Measurements from ENCODE around the gene PRDM12. TPM values are rescaled to one million over a fixed set of nuclear protein-coding genes. Genes with fewer than 3 reads are reported as not detected.

Gene PRDM12
- total and polyA plus RNA-seq, 12 donors = 0.01 TPM; not detected in 11

- no peak overlapping the region for H3K4me3 ChIP-seq
- H3K9me3 ChIP-seq = no peaks in the 10 kb centered on the region
- DNase-seq (no peak), ATAC-seq (no peak)
- H3K27me3 ChIP-seq = no peaks in the 10 kb centered on the region
- H3K36me3 ChIP-seq = peaks cover 0 to 100% (median 49%) of the 10 kb centered on the region in 9 donors
- WGBS, 2 donors = 88 to 92% methylated on average over 13 of the region's 13 CpGs
- no peak overlapping the region for H3K27ac ChIP-seq
- intact Hi-C loops (cut with DNase I) = no loop called here
- peaks cover 3 to 45% (median 26%) of the 10 kb centered on the region in 9 donors for H3K4me1 ChIP-seq
- TF ChIP-seq CTCF (IDR thresholded peaks at IDR 0.05) = no peak
Measured at GRCh38 chr9:130632081-130632710, 32.2 kb upstream of the PRDM12 start.

GRCh38 chr9:130632841-130633240 lies 31.6 kb upstream of the PRDM12 start:
- intact Hi-C loops (cut with DNase I) = no loop called here
- no peak for TF ChIP-seq CTCF (IDR thresholded peaks at IDR 0.05)
- Histone ChIP-seq H3K9me3 (no peaks in the 10 kb centered on the region), H3K27ac (no peak overlapping the region), H3K27me3 (no peaks in the 10 kb centered on the region), H3K4me3 (no peak overlapping the region), H3K36me3 (peaks cover 0 to 99% (median 51%) of the 10 kb centered on the region in 9 donors), H3K4me1 (peaks cover 3 to 42% (median 25%) of the 10 kb centered on the region in 9 donors)
- WGBS, 2 donors = 95 to 99% methylated on average over 7 of the region's 7 CpGs
- DNase-seq (no peak), ATAC-seq (no peak)

- intact Hi-C loops (cut with DNase I) = no loop called here
- Histone ChIP-seq H3K9me3 (no peaks in the 10 kb centered on the region), H3K36me3 (peaks cover 0 to 98% (median 55%) of the 10 kb centered on the region in 9 donors), H3K27ac (no peak overlapping the region), H3K4me3 (no peak overlapping the region), H3K27me3 (no peaks in the 10 kb centered on the region), H3K4me1 (peaks cover 3 to 35% (median 17%) of the 10 kb centered on the region in 9 donors)
- WGBS, 2 donors = 94 to 95% methylated on average over 25 of the region's 25 CpGs
- TF ChIP-seq CTCF (IDR thresholded peaks at IDR 0.05) = no peak
- ATAC-seq (no peak), DNase-seq (no peak)
Measured at GRCh38 chr9:130633336-130634190, 30.8 kb upstream of the PRDM12 start.

- TF ChIP-seq CTCF (IDR thresholded peaks at IDR 0.05) = no peak
- DNase-seq (no peak), ATAC-seq (no peak)
- no peak overlapping the region for H3K4me3 ChIP-seq
- peaks cover 0 to 27% (median 15%) of the 10 kb centered on the region in 9 donors for H3K4me1 ChIP-seq
- 94 to 95% methylated on average over 14 of the region's 14 CpGs for WGBS, 2 donors
- H3K36me3 ChIP-seq = peaks cover 0 to 96% (median 55%) of the 10 kb centered on the region in 9 donors
- H3K9me3 ChIP-seq = no peaks in the 10 kb centered on the region
- intact Hi-C loops (cut with DNase I) = no loop called here
- H3K27ac ChIP-seq = no peak overlapping the region
- no peaks in the 10 kb centered on the region for H3K27me3 ChIP-seq
Measured at GRCh38 chr9:130634191-130634768, 30.1 kb upstream of the PRDM12 start.

All from heart right ventricle (tissue), 16 donors.